ENCODE results near the gene NEK8.

DNA sequence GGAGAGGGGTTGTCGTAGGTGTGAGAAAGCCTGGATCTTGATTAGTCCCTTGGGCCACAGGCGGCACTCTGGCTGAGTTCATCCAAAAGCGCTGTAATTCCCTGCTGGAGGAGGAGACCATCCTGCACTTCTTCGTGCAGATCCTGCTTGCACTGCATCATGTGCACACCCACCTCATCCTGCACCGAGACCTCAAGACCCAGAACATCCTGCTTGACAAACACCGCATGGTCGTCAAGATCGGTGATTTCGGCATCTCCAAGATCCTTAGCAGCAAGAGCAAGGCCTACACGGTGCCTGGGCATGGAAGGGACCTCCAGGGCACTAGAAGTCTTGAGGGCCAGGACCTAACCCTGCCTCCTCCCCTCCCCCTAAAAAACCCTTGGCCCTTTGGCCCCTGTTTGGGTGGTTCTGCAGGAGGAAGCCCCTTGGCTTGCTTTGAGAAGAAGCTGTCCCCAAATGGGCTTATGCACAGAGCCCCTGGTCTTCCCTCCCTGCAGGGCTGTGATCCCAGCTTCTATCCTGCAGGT lies 6.2 kb downstream of the NEK8 start:
- TF ChIP-seq, protein P1, sequence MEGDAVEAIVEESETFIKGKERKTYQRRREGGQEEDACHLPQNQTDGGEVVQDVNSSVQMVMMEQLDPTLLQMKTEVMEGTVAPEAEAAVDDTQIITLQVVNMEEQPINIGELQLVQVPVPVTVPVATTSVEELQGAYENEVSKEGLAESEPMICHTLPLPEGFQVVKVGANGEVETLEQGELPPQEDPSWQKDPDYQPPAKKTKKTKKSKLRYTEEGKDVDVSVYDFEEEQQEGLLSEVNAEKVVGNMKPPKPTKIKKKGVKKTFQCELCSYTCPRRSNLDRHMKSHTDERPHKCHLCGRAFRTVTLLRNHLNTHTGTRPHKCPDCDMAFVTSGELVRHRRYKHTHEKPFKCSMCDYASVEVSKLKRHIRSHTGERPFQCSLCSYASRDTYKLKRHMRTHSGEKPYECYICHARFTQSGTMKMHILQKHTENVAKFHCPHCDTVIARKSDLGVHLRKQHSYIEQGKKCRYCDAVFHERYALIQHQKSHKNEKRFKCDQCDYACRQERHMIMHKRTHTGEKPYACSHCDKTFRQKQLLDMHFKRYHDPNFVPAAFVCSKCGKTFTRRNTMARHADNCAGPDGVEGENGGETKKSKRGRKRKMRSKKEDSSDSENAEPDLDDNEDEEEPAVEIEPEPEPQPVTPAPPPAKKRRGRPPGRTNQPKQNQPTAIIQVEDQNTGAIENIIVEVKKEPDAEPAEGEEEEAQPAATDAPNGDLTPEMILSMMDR (conservative IDR thresholded peaks at IDR 0.05 in 1 of 2, IDR thresholded peaks at IDR 0.05 in 1 of 2; ENCODE audit: extremely low read depth in 1 of 2, insufficient read depth in 1 of 2, low read depth in 1 of 2, low read length in 2 of 2) = no peak
- TF ChIP-seq EZH2 (IDR thresholded peaks at IDR 0.05; ENCODE audit: borderline replicate concordance, low read length) = no peak

Measured in mammary epithelial cell (primary cell).